Measurements from ENCODE around the gene NCMAP.
"Not testable (repeated sequence)": the region's sequence is repeated elsewhere in the genome, so short reads cannot be mapped to it uniquely, and the experiment has no call there.

NCMAP gene

GRCh38 chr1:24544239-24544638, 11.6 kb upstream of the NCMAP start:
- no peak for DNase-seq

- no peak for DNase-seq
These were observed 10.2 kb upstream of the NCMAP start for GRCh38 chr1:24545662-24546061.

GRCh38 chr1:24547195-24547594, 8.7 kb upstream of the NCMAP start:
- DNase-seq, result no peak

GRCh38 chr1:24548070-24548469, 7.8 kb upstream of the NCMAP start:
- DNase-seq, result no peak

GRCh38 chr1:24549210-24549609, 6.7 kb upstream of the NCMAP start:
- DNase-seq, result not testable (repeated sequence)

GRCh38 chr1:24551290-24551959, 4.5 kb upstream of the NCMAP start:
- no peak for DNase-seq

GRCh38 chr1:24551960-24552571, 3.8 kb upstream of the NCMAP start:
- no peak for DNase-seq

GRCh38 chr1:24553931-24554330, 2.0 kb upstream of the NCMAP start:
- DNase-seq, result no peak

- DNase-seq, result no peak
These were observed 1.2 kb upstream of the NCMAP start for GRCh38 chr1:24554714-24555113.

GRCh38 chr1:24556414-24556795, 518 bp downstream of the NCMAP start:
- DNase-seq, result no peak

- no peak for DNase-seq
These were observed 1.3 kb downstream of the NCMAP start for GRCh38 chr1:24557220-24557619.

GRCh38 chr1:24557711-24558131, 1.8 kb downstream of the NCMAP start:
- no peak for DNase-seq

- DNase-seq, result no peak
These were observed 2.6 kb downstream of the NCMAP start for GRCh38 chr1:24558455-24558854.

- no peak for DNase-seq
These were observed 3.3 kb downstream of the NCMAP start for GRCh38 chr1:24558902-24559791.

- no peak for DNase-seq
These were observed 4.5 kb downstream of the NCMAP start for GRCh38 chr1:24560361-24560760.

- DNase-seq, result no peak
These were observed 6.7 kb downstream of the NCMAP start for GRCh38 chr1:24562625-24563024.

- DNase-seq, result no peak
These were observed 8.8 kb downstream of the NCMAP start for GRCh38 chr1:24564695-24565094.

GRCh38 chr1:24566236-24566867, 10.5 kb downstream of the NCMAP start:
- DNase-seq, result no peak

- no peak for DNase-seq
These were observed 12.0 kb downstream of the NCMAP start for GRCh38 chr1:24567792-24568388.

- DNase-seq, result no peak
These were observed 12.6 kb downstream of the NCMAP start for GRCh38 chr1:24568475-24568874.

GRCh38 chr1:24570265-24571125, 14.6 kb downstream of the NCMAP start:
- DNase-seq, result no peak

GRCh38 chr1:24572301-24572700, 16.4 kb downstream of the NCMAP start:
- DNase-seq, result no peak

All from bone marrow (tissue), 2 donors.